A549 (cell line): ENCODE measurements around the gene GRM7.

ENCODE experiments used
- CBX2 ChIP-seq: fragments of 200-600 bp; sonication (generic); IDR thresholded peaks from 2 replicates; pipeline ENCODE4 v1.6.1; 2016; ENCODE audit warnings: low read depth, mild to moderate bottlenecking, borderline replicate concordance
- HDAC2 ChIP-seq: fragments of 200-600 bp; sonication (generic); IDR thresholded peaks from 2 replicates; pipeline ENCODE4 v1.6.1; 2016
- POLR2A ChIP-seq: IDR thresholded peaks from 2 replicates; pipeline ENCODE4 v1.6.1; 2012; ENCODE audit warnings: mild to moderate bottlenecking, low read length
- REST ChIP-seq: fragments of 200-600 bp; sonication (generic); IDR thresholded peaks from 2 replicates; pipeline ENCODE4 v1.6.1; 2016; ENCODE audit warnings: antibody characterized with exemption, mild to moderate bottlenecking, moderate library complexity
- TF ChIP-seq, protein P1 (sequence below): fragments of 150-350 bp; IDR thresholded peaks from 2 replicates; pipeline ENCODE4 v1.6.1; 2014; ENCODE audit warnings: low read depth, mild to moderate bottlenecking, low read length

- TF ChIP-seq REST (no peak), POLR2A (no peak), HDAC2 (no peak), CBX2 (no peak)
- TF ChIP-seq, protein P1, sequence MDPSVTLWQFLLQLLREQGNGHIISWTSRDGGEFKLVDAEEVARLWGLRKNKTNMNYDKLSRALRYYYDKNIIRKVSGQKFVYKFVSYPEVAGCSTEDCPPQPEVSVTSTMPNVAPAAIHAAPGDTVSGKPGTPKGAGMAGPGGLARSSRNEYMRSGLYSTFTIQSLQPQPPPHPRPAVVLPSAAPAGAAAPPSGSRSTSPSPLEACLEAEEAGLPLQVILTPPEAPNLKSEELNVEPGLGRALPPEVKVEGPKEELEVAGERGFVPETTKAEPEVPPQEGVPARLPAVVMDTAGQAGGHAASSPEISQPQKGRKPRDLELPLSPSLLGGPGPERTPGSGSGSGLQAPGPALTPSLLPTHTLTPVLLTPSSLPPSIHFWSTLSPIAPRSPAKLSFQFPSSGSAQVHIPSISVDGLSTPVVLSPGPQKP, result no peak
Measured at GRCh38 chr3:7205962-7206361, 345.0 kb downstream of the GRM7 start.
